Left forelimb (tissue), 1 donor: ENCODE measurements around the gene SERPINB11.
"Not testable (repeated sequence)": the region's sequence is repeated elsewhere in the genome, so short reads cannot be mapped to it uniquely, and the experiment has no call there.

ENCODE experiments used
- DNase-seq: peaks from one replicate; pipeline ENCODE4 v3.0.0-alpha.2; 2018; ENCODE audit warnings: low spot score

SERPINB11 gene

GRCh38 chr18:63730773-63731172, 28.0 kb downstream of the SERPINB11 start:
- no peak for DNase-seq

- DNase-seq: no peak
Observed at GRCh38 chr18:63731215-63731614, 28.5 kb downstream of the SERPINB11 start.

- DNase-seq: no peak
Observed at GRCh38 chr18:63736876-63737275, 34.1 kb downstream of the SERPINB11 start.

GRCh38 chr18:63741769-63742168, 39.0 kb downstream of the SERPINB11 start:
- DNase-seq: no peak

- DNase-seq: no peak
Observed at GRCh38 chr18:63747006-63747405, 44.2 kb downstream of the SERPINB11 start.

GRCh38 chr18:63749489-63749888, 46.7 kb downstream of the SERPINB11 start:
- DNase-seq: no peak

- no peak for DNase-seq
Observed at GRCh38 chr18:63752636-63753035, 49.9 kb downstream of the SERPINB11 start.

GRCh38 chr18:63753676-63754075, 50.9 kb downstream of the SERPINB11 start:
- no peak for DNase-seq

GRCh38 chr18:63757541-63757940, 54.8 kb downstream of the SERPINB11 start:
- no peak for DNase-seq

GRCh38 chr18:63758615-63759240, 56.0 kb downstream of the SERPINB11 start:
- no peak for DNase-seq

- DNase-seq: not testable (repeated sequence)
Observed at GRCh38 chr18:63759786-63760185, 57.0 kb downstream of the SERPINB11 start.

GRCh38 chr18:63762518-63762917, 59.8 kb downstream of the SERPINB11 start:
- no peak for DNase-seq

- DNase-seq: no peak
Observed at GRCh38 chr18:63763831-63764600, 61.3 kb downstream of the SERPINB11 start.

GRCh38 chr18:63765837-63766236, 63.1 kb downstream of the SERPINB11 start:
- DNase-seq: no peak
